Immature natural killer cell (primary cell): Measurements from ENCODE around the gene MAGI1. TPM values are rescaled to one million over a fixed set of nuclear protein-coding genes. Genes with fewer than 3 reads are reported as not detected.

Source experiments
- DNase-seq, 3 donors: peaks; one replicate each; pipeline ENCODE4 v3.0.0; 2022; ENCODE audit warnings: mixed read lengths in 1 of 3
- H3K27ac Mint-ChIP-seq, 6 donors: one replicate each; pipeline ENCODE4 v1.8.0; 2020; ENCODE audit warnings: mixed read lengths in 6 of 6, mild to moderate bottlenecking in 5 of 6, inconsistent platforms in 4 of 6, moderate library complexity in 3 of 6
- H3K27me3 Mint-ChIP-seq, 3 donors: one replicate each; pipeline ENCODE4 v1.8.0; 2020 to 2021; ENCODE audit warnings: low read depth in 3 of 3, mild to moderate bottlenecking in 3 of 3, mixed read lengths in 3 of 3, moderate library complexity in 3 of 3, inconsistent platforms in 1 of 3
- H3K36me3 Mint-ChIP-seq, 3 donors: one replicate each; pipeline ENCODE4 v1.8.0; 2020; ENCODE audit warnings: mixed read lengths in 3 of 3, inconsistent platforms in 2 of 3, mild to moderate bottlenecking in 2 of 3
- H3K4me1 Mint-ChIP-seq, 2 donors: one replicate each; pipeline ENCODE4 v1.8.0; 2020; ENCODE audit warnings: inconsistent platforms in 2 of 2, mild to moderate bottlenecking in 2 of 2, mixed read lengths in 2 of 2, moderate library complexity in 1 of 2
- H3K4me3 Mint-ChIP-seq, 5 donors: one replicate each; pipeline ENCODE4 v1.8.0; 2020; ENCODE audit warnings: mild to moderate bottlenecking in 5 of 5, mixed read lengths in 5 of 5, inconsistent platforms in 3 of 5, moderate library complexity in 3 of 5
- H3K9me3 Mint-ChIP-seq, 6 donors: one replicate each; pipeline ENCODE4 v1.8.0; 2020; ENCODE audit warnings: mild to moderate bottlenecking in 6 of 6, mixed read lengths in 6 of 6, inconsistent platforms in 4 of 6, moderate library complexity in 3 of 6
- polyA plus RNA-seq, 3 donors: library from polyadenylated mRNA; unstranded; fragments of 300-500 nt; fragmentation: Illumina TruSeq; gene quantifications; one replicate each; pipeline ENCODE4 v1.2.3, GENCODE V29; 2021

MAGI1 gene
- polyA plus RNA-seq, 3 donors from 2014 or later: not detected

GRCh38 chr3:65672871-65673815 lies 365.6 kb downstream of the MAGI1 start:
- H3K27ac Mint-ChIP-seq: no peak overlapping the region
- no peaks in the 10 kb centered on the region for H3K4me1 Mint-ChIP-seq
- H3K36me3 Mint-ChIP-seq: no peaks in the 10 kb centered on the region
- H3K9me3 Mint-ChIP-seq: peaks cover 0 to under 1% (median 0%) of the 10 kb centered on the region in 6 donors
- H3K4me3 Mint-ChIP-seq: no peak overlapping the region
- no peak for DNase-seq
- H3K27me3 Mint-ChIP-seq: peaks cover 0 to 2% (median 0%) of the 10 kb centered on the region in 3 donors

DNA sequence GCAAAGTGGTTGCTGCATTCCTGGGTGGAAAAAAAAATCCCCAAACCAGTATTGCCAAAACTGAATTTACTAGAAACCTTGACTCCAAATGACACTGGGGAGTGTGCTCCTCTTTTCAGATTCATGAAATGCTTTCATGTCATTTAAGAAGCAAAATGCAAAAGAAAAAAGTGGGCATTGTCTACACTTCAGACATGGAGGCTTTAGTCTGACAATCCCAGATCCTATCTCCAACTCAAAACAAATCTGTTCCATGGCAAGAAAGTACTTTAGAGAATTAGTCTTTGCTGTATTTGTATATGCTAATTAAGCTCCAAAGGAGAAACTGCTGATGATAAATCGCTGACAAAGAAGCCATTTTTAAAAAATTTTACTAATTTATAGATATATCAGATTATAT lies 366.7 kb downstream of the MAGI1 start:
- Mint-ChIP-seq H3K27me3 (peaks cover 0 to 2% (median 0%) of the 10 kb centered on the region in 3 donors), H3K27ac (no peak overlapping the region), H3K4me3 (no peak overlapping the region), H3K9me3 (peaks cover 0 to 3% (median 0%) of the 10 kb centered on the region in 6 donors), H3K36me3 (no peaks in the 10 kb centered on the region), H3K4me1 (no peaks in the 10 kb centered on the region)
- DNase-seq: no peak

GRCh38 chr3:65671004-65671403 lies 367.7 kb downstream of the MAGI1 start:
- DNase-seq: no peak
- peaks cover 0 to 5% (median 0%) of the 10 kb centered on the region in 6 donors for H3K9me3 Mint-ChIP-seq
- peaks cover 0 to 5% (median 0%) of the 10 kb centered on the region in 3 donors for H3K27me3 Mint-ChIP-seq
- no peaks in the 10 kb centered on the region for H3K36me3 Mint-ChIP-seq
- no peak overlapping the region for H3K27ac Mint-ChIP-seq
- H3K4me3 Mint-ChIP-seq: no peak overlapping the region
- no peaks in the 10 kb centered on the region for H3K4me1 Mint-ChIP-seq

DNA sequence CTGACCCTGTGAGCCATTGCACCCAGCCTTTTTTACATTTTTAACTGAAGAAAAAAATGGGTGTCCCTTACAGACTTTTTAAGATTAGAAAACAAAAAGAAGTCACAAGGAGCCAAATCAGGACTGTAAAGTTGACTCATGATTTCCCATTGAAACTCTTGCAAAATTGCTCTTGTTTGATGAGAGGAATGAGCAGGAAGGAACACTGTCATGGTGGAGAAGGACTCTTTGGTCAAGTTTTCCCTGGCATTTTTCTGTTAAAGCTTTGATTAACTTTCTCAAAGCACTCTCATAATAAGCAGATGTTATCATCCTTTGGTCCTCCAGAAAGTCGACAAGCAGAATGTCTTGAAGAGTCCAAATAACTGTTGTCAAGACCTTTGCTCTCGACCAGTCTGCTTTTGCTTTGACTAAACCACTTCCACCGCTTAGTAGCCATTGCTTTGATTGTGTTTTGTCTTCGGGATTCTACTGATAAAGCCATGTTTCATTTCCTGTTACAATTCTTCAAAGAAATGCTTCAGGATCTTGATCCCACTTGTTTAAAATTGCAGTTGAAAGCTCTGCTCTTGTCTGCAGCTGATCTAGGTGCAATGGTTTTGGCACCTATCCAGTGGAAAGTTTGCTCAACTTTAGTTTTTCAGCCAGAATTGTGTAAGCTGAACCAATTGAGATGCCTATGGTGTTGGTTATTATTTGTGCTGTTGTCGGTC lies 369.4 kb downstream of the MAGI1 start:
- H3K27ac Mint-ChIP-seq: no peak overlapping the region
- H3K9me3 Mint-ChIP-seq: peaks cover 0 to 5% (median 0%) of the 10 kb centered on the region in 6 donors
- H3K4me1 Mint-ChIP-seq: no peaks in the 10 kb centered on the region
- H3K4me3 Mint-ChIP-seq: no peak overlapping the region
- H3K36me3 Mint-ChIP-seq: no peaks in the 10 kb centered on the region
- peaks cover 0 to 5% (median 0%) of the 10 kb centered on the region in 3 donors for H3K27me3 Mint-ChIP-seq
- DNase-seq: no peak

DNA sequence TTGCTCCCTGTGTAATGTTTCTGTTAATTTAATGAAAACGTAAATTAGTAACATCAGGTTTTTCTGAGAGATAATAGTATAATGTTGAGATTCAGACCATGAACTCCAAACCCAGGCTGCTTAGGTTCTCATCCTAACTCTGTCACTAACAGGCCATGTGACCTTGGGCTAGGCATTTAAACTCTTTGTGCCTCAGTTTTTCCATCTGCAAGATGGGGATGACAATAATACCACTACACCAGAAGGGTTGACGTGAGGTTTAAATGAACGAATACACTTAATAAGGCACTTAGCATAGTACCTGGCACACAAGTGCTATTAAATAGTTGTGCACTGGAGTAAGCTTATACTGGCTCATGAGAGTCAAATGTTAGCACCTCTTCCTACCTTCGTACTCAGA lies 370.8 kb downstream of the MAGI1 start:
- no peak overlapping the region for H3K4me3 Mint-ChIP-seq

GRCh38 chr3:65666448-65667091 lies 372.1 kb downstream of the MAGI1 start:
- no peak overlapping the region for H3K4me3 Mint-ChIP-seq
- no peak for DNase-seq
- H3K27me3 Mint-ChIP-seq: peaks cover 0 to 5% (median 0%) of the 10 kb centered on the region in 3 donors
- H3K36me3 Mint-ChIP-seq: no peaks in the 10 kb centered on the region
- H3K9me3 Mint-ChIP-seq: peaks cover 0 to 5% (median 2%) of the 10 kb centered on the region in 6 donors
- H3K4me1 Mint-ChIP-seq: no peaks in the 10 kb centered on the region
- H3K27ac Mint-ChIP-seq: no peak overlapping the region

More for the DNA sequence above, 370.8 kb downstream of the MAGI1 start:
- Mint-ChIP-seq H3K9me3 (peaks cover 0 to 5% (median 0%) of the 10 kb centered on the region in 6 donors), H3K27ac (no peak overlapping the region), H3K36me3 (no peaks in the 10 kb centered on the region), H3K4me1 (no peaks in the 10 kb centered on the region), H3K27me3 (peaks cover 0 to 5% (median 0%) of the 10 kb centered on the region in 3 donors)
- no peak for DNase-seq

DNA sequence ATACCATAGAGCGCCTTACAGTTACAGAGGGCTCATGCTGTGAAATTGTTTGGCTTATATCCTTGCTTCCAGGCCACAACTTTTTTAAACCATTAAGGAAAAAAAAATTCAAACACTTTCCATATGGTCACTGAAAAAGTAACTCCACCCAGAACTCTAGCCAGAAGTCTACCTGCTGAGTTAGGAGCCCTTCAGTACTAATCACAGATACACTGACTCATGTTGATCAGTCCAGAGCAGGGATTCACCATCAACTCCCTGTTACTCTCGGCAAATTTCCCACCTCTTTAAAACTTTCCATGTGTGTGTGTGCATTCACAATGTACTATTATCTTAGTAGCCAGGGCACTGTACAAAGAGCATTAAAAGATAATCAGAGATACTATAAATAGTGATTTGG lies 372.8 kb downstream of the MAGI1 start:
- Mint-ChIP-seq H3K27ac (no peak overlapping the region), H3K27me3 (peaks cover 0 to 5% (median 0%) of the 10 kb centered on the region in 3 donors), H3K4me1 (no peaks in the 10 kb centered on the region), H3K4me3 (no peak overlapping the region), H3K9me3 (peaks cover 0 to 5% (median 2%) of the 10 kb centered on the region in 6 donors), H3K36me3 (no peaks in the 10 kb centered on the region)
- no peak for DNase-seq

DNA sequence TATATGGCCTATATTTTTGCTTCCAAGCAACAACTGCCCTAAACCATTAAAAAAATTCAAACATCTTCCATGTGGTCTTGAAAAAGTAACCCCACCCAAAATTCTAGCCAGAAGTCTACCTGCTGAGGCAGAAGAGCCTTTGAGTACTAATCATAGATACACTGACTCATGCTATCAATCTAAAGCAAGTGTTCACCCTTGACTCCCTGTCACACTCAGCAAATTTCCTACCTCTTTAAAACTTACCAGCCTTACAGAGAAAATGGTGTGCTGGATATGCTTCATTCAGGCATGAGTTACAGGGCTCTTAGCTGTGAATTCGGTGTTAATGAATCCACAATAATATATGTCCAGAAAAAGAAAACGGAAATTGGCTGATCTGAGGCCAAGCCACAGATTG lies 373.8 kb downstream of the MAGI1 start:
- Mint-ChIP-seq H3K27me3 (peaks cover 0 to 5% (median 2%) of the 10 kb centered on the region in 3 donors), H3K27ac (no peak overlapping the region), H3K4me1 (no peaks in the 10 kb centered on the region), H3K36me3 (no peaks in the 10 kb centered on the region), H3K4me3 (no peak overlapping the region), H3K9me3 (peaks cover 0 to 8% (median 2%) of the 10 kb centered on the region in 6 donors)
- no peak for DNase-seq

DNA sequence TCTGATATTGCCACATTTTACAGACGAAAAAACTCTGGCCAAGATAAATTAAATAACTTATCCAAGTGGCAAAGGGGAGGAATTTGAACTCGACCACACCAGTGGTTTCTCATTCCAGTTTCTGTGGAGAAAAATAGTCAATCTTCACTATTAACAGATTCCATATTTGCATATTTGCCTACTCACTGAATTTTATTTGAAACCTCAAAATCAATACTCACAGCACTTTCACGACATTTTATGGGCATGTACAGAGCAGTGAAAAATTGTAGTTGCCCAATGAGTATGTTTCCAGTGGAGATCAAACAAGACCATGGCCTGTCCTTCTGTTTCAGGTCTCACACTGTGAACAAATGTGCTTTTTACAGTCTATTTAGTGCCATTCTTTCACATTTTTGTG lies 374.3 kb downstream of the MAGI1 start:
- Mint-ChIP-seq H3K9me3 (peaks cover 0 to 8% (median 2%) of the 10 kb centered on the region in 6 donors), H3K27ac (no peak overlapping the region), H3K27me3 (peaks cover 0 to 5% (median 2%) of the 10 kb centered on the region in 3 donors), H3K4me3 (no peak overlapping the region), H3K4me1 (no peaks in the 10 kb centered on the region), H3K36me3 (no peaks in the 10 kb centered on the region)
- DNase-seq: no peak

- DNase-seq: no peak
- Mint-ChIP-seq H3K4me1 (no peaks in the 10 kb centered on the region), H3K27me3 (peaks cover 0 to 4% (median 3%) of the 10 kb centered on the region in 3 donors), H3K27ac (no peak overlapping the region), H3K36me3 (no peaks in the 10 kb centered on the region), H3K4me3 (no peak overlapping the region), H3K9me3 (peaks cover 0 to 5% (median 3%) of the 10 kb centered on the region in 6 donors)
Observed at GRCh38 chr3:65662095-65662494, 376.6 kb downstream of the MAGI1 start.

DNA sequence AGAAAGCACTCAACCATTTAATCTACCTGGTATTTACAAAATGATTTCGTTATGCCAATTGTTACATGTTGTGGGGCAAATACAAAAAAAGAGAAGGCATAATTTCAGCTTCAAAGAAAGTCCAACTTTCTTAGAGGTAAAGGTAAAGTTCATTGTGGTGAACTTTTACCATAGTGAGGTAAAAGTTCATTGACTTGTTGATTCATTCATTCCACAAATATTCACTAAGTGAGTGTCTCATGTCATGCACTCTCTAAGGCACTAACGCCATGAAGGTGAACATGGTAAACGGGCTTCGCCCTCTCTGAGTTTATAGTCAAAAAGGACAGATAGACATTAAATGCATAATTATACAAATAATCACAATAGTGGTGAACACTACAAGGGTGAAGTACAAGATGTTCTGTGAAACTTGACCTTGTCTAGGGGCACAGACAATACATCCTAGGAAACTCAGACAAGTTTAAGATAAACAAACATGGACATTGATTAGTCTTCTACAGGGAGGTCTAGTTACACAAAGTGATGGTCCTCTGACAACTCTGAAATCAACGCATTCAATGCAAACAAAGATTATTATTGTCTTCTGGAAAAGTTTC lies 378.6 kb downstream of the MAGI1 start:
- no peak overlapping the region for H3K27ac Mint-ChIP-seq
- H3K9me3 Mint-ChIP-seq: peaks cover 0 to 19% (median 6%) of the 10 kb centered on the region in 6 donors

DNA sequence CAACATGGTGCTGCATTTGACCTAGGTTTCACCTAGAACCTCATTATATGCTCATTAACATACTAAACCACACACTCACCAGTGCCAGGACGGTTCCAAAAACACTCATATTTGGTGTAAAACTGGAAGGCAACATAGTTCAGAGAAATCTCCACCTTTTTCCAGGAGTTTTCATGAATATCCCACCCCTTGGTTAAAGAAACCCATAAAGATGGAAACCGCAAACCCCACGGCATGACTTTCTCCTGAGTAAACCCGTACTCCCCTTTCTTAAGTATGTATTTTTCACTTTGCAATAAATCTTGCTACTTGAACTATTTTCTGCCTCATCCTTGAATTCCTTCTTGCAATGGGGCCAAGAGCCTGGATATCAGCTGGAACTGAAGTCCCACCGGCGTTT lies 379.3 kb downstream of the MAGI1 start:
- H3K27me3 Mint-ChIP-seq: peaks cover 0 to 4% (median 0%) of the 10 kb centered on the region in 3 donors
- peaks cover 0 to 24% (median 5%) of the 10 kb centered on the region in 6 donors for H3K9me3 Mint-ChIP-seq
- no peak for DNase-seq
- no peak overlapping the region for H3K4me3 Mint-ChIP-seq
- H3K27ac Mint-ChIP-seq: no peak overlapping the region
- H3K4me1 Mint-ChIP-seq: no peaks in the 10 kb centered on the region
- H3K36me3 Mint-ChIP-seq: no peaks in the 10 kb centered on the region

More for the DNA sequence above, 378.6 kb downstream of the MAGI1 start:
- Mint-ChIP-seq H3K4me3 (no peak overlapping the region), H3K27me3 (peaks cover 0 to 4% (median 0%) of the 10 kb centered on the region in 3 donors), H3K36me3 (no peaks in the 10 kb centered on the region), H3K4me1 (no peaks in the 10 kb centered on the region)
- no peak for DNase-seq

DNA sequence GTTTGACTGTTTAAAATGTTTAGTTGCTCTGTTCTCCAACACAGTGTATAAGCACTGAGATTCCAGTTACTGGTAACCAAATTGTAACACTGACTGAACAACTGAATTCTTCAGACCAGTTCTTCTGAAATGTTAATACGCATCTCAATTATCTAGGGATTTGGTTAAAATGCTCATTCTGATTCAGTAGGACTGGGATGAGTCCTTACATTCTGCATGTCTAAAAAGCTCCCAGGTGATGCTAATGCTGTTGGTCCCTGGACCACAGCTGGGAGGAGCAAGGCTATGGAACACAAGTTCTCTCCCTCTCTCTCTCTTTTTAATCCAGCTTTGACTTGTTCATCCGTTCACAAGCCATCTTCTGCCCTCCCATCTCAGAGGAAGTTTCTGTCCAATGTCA lies 380.3 kb downstream of the MAGI1 start:
- no peak for DNase-seq
- H3K36me3 Mint-ChIP-seq: no peaks in the 10 kb centered on the region

More for the DNA sequence above, 380.3 kb downstream of the MAGI1 start:
- Mint-ChIP-seq H3K27me3 (peaks cover 0 to 4% (median 0%) of the 10 kb centered on the region in 3 donors), H3K4me3 (no peak overlapping the region), H3K4me1 (no peaks in the 10 kb centered on the region), H3K9me3 (peaks cover 0 to 24% (median 6%) of the 10 kb centered on the region in 6 donors), H3K27ac (no peak overlapping the region)
